Loucy (cell line): ENCODE data around the gene FADS1.

Experiments
- H2AFZ ChIP-seq: fragments of 200-600 bp; sonication (generic); 2 replicates; pipeline ENCODE4 v1.6.0; 2016; ENCODE audit warnings: antibody characterized with exemption, mild to moderate bottlenecking, low read length, moderate library complexity
- H3F3A ChIP-seq: fragments of 200-600 bp; 2 replicates; pipeline ENCODE4 v1.6.0; 2016; ENCODE audit warnings: antibody characterized with exemption, low read depth, mild to moderate bottlenecking
- H3K27me3 ChIP-seq: fragments of 200-600 bp; sonication (generic); 2 replicates; pipeline ENCODE4 v1.6.1; 2014; ENCODE audit warnings: low read length, mild to moderate bottlenecking; ENCODE audit not compliant: insufficient read depth, poor library complexity, severe bottlenecking
- H3K36me3 ChIP-seq: fragments of 200-600 bp; sonication (generic); 2 replicates; pipeline ENCODE4 v1.6.1; 2016; ENCODE audit warnings: low read length; ENCODE audit not compliant: insufficient read depth
- H3K4me1 ChIP-seq: fragments of 200-600 bp; sonication (generic); 2 replicates; pipeline ENCODE4 v1.5.1; 2014; ENCODE audit warnings: low read length, mild to moderate bottlenecking; ENCODE audit not compliant: insufficient read depth, poor library complexity, severe bottlenecking
- H3K4me2 ChIP-seq: fragments of 200-600 bp; sonication (generic); 2 replicates; pipeline ENCODE4 v1.6.0; 2014; ENCODE audit warnings: antibody characterized with exemption, low read length, low read depth, mild to moderate bottlenecking; ENCODE audit not compliant: poor library complexity, severe bottlenecking
- H3K4me3 ChIP-seq: fragments of 200-600 bp; sonication (generic); 2 replicates; pipeline ENCODE4 v1.5.1; 2014; ENCODE audit warnings: low read length, mild to moderate bottlenecking, mixed read lengths; ENCODE audit not compliant: poor library complexity, severe bottlenecking
- H3K79me2 ChIP-seq: fragments of 200-600 bp; sonication (generic); 2 replicates; pipeline ENCODE4 v1.6.1; 2014; ENCODE audit warnings: low read length; ENCODE audit not compliant: insufficient read depth
- H3K9ac ChIP-seq: fragments of 200-600 bp; sonication (generic); 2 replicates; pipeline ENCODE4 v1.6.0; 2014; ENCODE audit warnings: mild to moderate bottlenecking, low read depth, low read length, moderate library complexity; ENCODE audit not compliant: poor library complexity, severe bottlenecking
- H3K9me2 ChIP-seq: fragments of 200-600 bp; sonication (generic); replicated peaks from 2 replicates; pipeline ENCODE4 v1.6.1; 2016; ENCODE audit warnings: low read depth, low read length, mixed read lengths
- H3K9me3 ChIP-seq: fragments of 200-600 bp; sonication (generic); 2 replicates; pipeline ENCODE4 v1.6.1; 2014; ENCODE audit warnings: mild to moderate bottlenecking, antibody characterized with exemption, low read length, low read depth; ENCODE audit not compliant: insufficient read depth
- H4K20me1 ChIP-seq: fragments of 200-600 bp; sonication (generic); 2 replicates; pipeline ENCODE4 v1.6.0; 2014; ENCODE audit warnings: antibody characterized with exemption, low read length, mild to moderate bottlenecking; ENCODE audit not compliant: insufficient read depth, poor library complexity, severe bottlenecking
- CTCF ChIP-seq: fragments of 200-600 bp; sonication (generic); conservative IDR thresholded peaks from 2 replicates; pipeline ENCODE4 v1.5.1; 2014; ENCODE audit warnings: mild to moderate bottlenecking, antibody characterized with exemption, low read length
- EZH2phosphoT487 ChIP-seq: fragments of 200-600 bp; IDR thresholded peaks from 2 replicates; pipeline ENCODE4 v1.6.1; 2018; ENCODE audit warnings: antibody characterized with exemption, mild to moderate bottlenecking, moderate library complexity, borderline replicate concordance

FADS1 gene

GRCh38 chr11:61771985-61772455, 44.8 kb downstream of the FADS1 start:
- Histone ChIP-seq H3K36me3 (no peaks in the 10 kb centered on the region), H4K20me1 (no peaks in the 10 kb centered on the region), H3K4me3 (no peak overlapping the region), H3K4me2 (no peak overlapping the region), H2AFZ (no peak overlapping the region), H3K4me1 (no peaks in the 10 kb centered on the region), H3F3A (no peaks in the 10 kb centered on the region), H3K9me2 (no peaks in the 10 kb centered on the region), H3K79me2 (no peaks in the 10 kb centered on the region), H3K9ac (no peak overlapping the region), H3K9me3 (no peaks in the 10 kb centered on the region), H3K27me3 (no peaks in the 10 kb centered on the region)
- TF ChIP-seq EZH2phosphoT487 (no peak), CTCF (no peak)

- no peak for TF ChIP-seq EZH2phosphoT487
- TF ChIP-seq CTCF: no peak
- Histone ChIP-seq H3K36me3 (no peaks in the 10 kb centered on the region), H3K9me2 (no peaks in the 10 kb centered on the region), H3K4me2 (no peak overlapping the region), H3K9ac (no peak overlapping the region), H3K27me3 (no peaks in the 10 kb centered on the region), H3K4me1 (no peaks in the 10 kb centered on the region), H3K79me2 (no peaks in the 10 kb centered on the region), H3K4me3 (no peak overlapping the region), H4K20me1 (no peaks in the 10 kb centered on the region), H3F3A (no peaks in the 10 kb centered on the region), H3K9me3 (no peaks in the 10 kb centered on the region), H2AFZ (no peak overlapping the region)
Measured at GRCh38 chr11:61771195-61771894, 45.5 kb downstream of the FADS1 start.

- no peaks in the 10 kb centered on the region for H3K9me2 ChIP-seq
- H3K27me3 ChIP-seq: no peaks in the 10 kb centered on the region
- H3K36me3 ChIP-seq: no peaks in the 10 kb centered on the region
- H4K20me1 ChIP-seq: no peaks in the 10 kb centered on the region
- no peaks in the 10 kb centered on the region for H3F3A ChIP-seq
- H3K4me2 ChIP-seq: no peak overlapping the region
- no peaks in the 10 kb centered on the region for H3K79me2 ChIP-seq
- H3K4me1 ChIP-seq: no peaks in the 10 kb centered on the region
- no peak overlapping the region for H3K9ac ChIP-seq
- H3K4me3 ChIP-seq: no peak overlapping the region
- H3K9me3 ChIP-seq: no peaks in the 10 kb centered on the region
- TF ChIP-seq CTCF: no peak
- no peak for TF ChIP-seq EZH2phosphoT487
- H2AFZ ChIP-seq: no peak overlapping the region
Measured at GRCh38 chr11:61769946-61770683, 46.7 kb downstream of the FADS1 start.
